Gastrocnemius medialis (tissue), 4 donors: Measurements from ENCODE around the gene SYT13. TPM values are rescaled to one million over a fixed set of nuclear protein-coding genes. Genes with fewer than 3 reads are reported as not detected.

Experiments
- ATAC-seq, 2 donors: fragments of 150-250 bp; one replicate each; pipeline ENCODE4 v1.9.1; 2016
- DNase-seq, 2 donors: peaks; one replicate each; pipeline ENCODE4 v3.0.0-alpha.2; 2019
- H3K27ac ChIP-seq, 4 donors: fragments of 200-600 bp; sonication (generic); 1 replicate in 1 of 4; 2 replicates in 3 of 4; pipeline ENCODE4 v1.5.1; 2016 to 2018; ENCODE audit warnings: mild to moderate bottlenecking in 2 of 4, moderate library complexity in 1 of 4
- H3K27me3 ChIP-seq, 3 donors: fragments of 200-600 bp; sonication (generic) in 2 of 3; 1 replicate in 1 of 3; 2 replicates in 2 of 3; pipeline versions ENCODE4 v1.5.1 to v1.6.0; 2016 to 2019; ENCODE audit warnings: mild to moderate bottlenecking in 1 of 3, moderate library complexity in 1 of 3
- H3K36me3 ChIP-seq, 2 donors: fragments of 200-600 bp; sonication (generic) in 1 of 2; one replicate each; pipeline ENCODE4 v1.5.1; 2017 to 2018
- H3K4me1 ChIP-seq, 2 donors: fragments of 200-600 bp; sonication (generic) in 1 of 2; one replicate each; pipeline ENCODE4 v1.5.1; 2016 to 2017; ENCODE audit warnings: mild to moderate bottlenecking in 2 of 2
- H3K4me3 ChIP-seq, 4 donors: fragments of 200-600 bp; sonication (generic) in 3 of 4; 1 replicate in 1 of 4; 2 replicates in 3 of 4; pipeline ENCODE4 v1.5.1; 2016 to 2019; ENCODE audit warnings: mild to moderate bottlenecking in 2 of 4
- H3K9me3 ChIP-seq, 3 donors: fragments of 200-600 bp; sonication (generic) in 2 of 3; 1 replicate in 1 of 3; 2 replicates in 2 of 3; pipeline ENCODE4 v1.5.1; 2016 to 2019
- CTCF ChIP-seq, 5 experiments: fragments of 450-650 bp in 3 of 5; fragments of 200-600 bp in 2 of 5; sonication (generic) in 2 of 5; IDR thresholded peaks in 4 of 5; conservative IDR thresholded peaks in 1 of 5; 1 replicate in 4 of 5; 2 replicates in 1 of 5; pipeline ENCODE4 v1.5.1; 2016 to 2019; ENCODE audit warnings: antibody characterized with exemption in 5 of 5, mild to moderate bottlenecking in 3 of 5, moderate library complexity in 3 of 5
- POLR2A ChIP-seq, 2 donors: fragments of 450-650 bp; IDR thresholded peaks; one replicate each; pipeline ENCODE4 v1.6.1; 2017; ENCODE audit warnings: antibody characterized with exemption in 2 of 2, mild to moderate bottlenecking in 2 of 2, moderate library complexity in 2 of 2
- in situ Hi-C, 4 donors: fragments of 200-750 bp; cut with MboI; loops; one replicate each; pipeline versions ENCODE4 v1.15.0 to v1.8.0; 2017; ENCODE audit warnings: low sequenced_read_pairs in 4 of 4
- intact Hi-C: fragments of 100-400 bp; cut with DNase I; formaldehyde crosslinking; loops from one replicate; pipeline ENCODE4 v1.15.1; 2023; ENCODE audit warnings: low total_unique reads
- total RNA-seq, 4 donors: library from RNA; depleted of rRNA; stranded (reverse); fragments of >200 nt; gene quantifications; one replicate each; pipeline versions ENCODE4 v1.1.0 to v1.2.3, GENCODE V29; 2016

The SYT13 gene
- total RNA-seq, 4 donors from 2014 or later: 0.15 TPM; not detected in 3

- Histone ChIP-seq H3K9me3 (no peaks in the 10 kb centered on the region), H3K27me3 (no peaks in the 10 kb centered on the region), H3K36me3 (no peaks in the 10 kb centered on the region), H3K4me1 (peaks cover 0 to 3% of the 10 kb centered on the region in 2 donors), H3K4me3 (no peak overlapping the region), H3K27ac (no peak overlapping the region)
- TF ChIP-seq CTCF (IDR thresholded peaks at IDR 0.05 in 4 of 5, conservative IDR thresholded peaks at IDR 0.05 in 1 of 5) (no peak), POLR2A (IDR thresholded peaks at IDR 0.05) (no peak)
- intact Hi-C loops: no loop called here
- in situ Hi-C loops: loop anchor here in 2 of 4 donors (10.0 kb wide), 2 partner anchors 207 to 387 kb away; no protein-coding TSS in a partner anchor
- no peak for DNase-seq
- ATAC-seq: no peak
These were observed 35.5 kb upstream of the SYT13 start for GRCh38 chr11:45321669-45322068.

- H3K9me3 ChIP-seq: no peaks in the 10 kb centered on the region
- H3K4me1 ChIP-seq: peaks cover 0 to 3% of the 10 kb centered on the region in 2 donors
- H3K27ac ChIP-seq: no peak overlapping the region
- H3K4me3 ChIP-seq: no peak overlapping the region
- intact Hi-C loops: no loop called here
- H3K36me3 ChIP-seq: no peaks in the 10 kb centered on the region
- in situ Hi-C loops: loop anchor here in 2 of 4 donors (10.0 kb wide), 2 partner anchors 206 to 386 kb away; no protein-coding TSS in a partner anchor
- ATAC-seq: no peak
- H3K27me3 ChIP-seq: no peaks in the 10 kb centered on the region
- TF ChIP-seq POLR2A (IDR thresholded peaks at IDR 0.05): no peak
- TF ChIP-seq CTCF (IDR thresholded peaks at IDR 0.05 in 4 of 5, conservative IDR thresholded peaks at IDR 0.05 in 1 of 5): no peak
- no peak for DNase-seq
These were observed 35.0 kb upstream of the SYT13 start for GRCh38 chr11:45321031-45321595.

- Histone ChIP-seq H3K4me1 (peaks cover 0 to 3% of the 10 kb centered on the region in 2 donors), H3K4me3 (no peak overlapping the region), H3K27ac (no peak overlapping the region), H3K27me3 (no peaks in the 10 kb centered on the region), H3K36me3 (no peaks in the 10 kb centered on the region), H3K9me3 (no peaks in the 10 kb centered on the region)
- TF ChIP-seq POLR2A (IDR thresholded peaks at IDR 0.05): no peak
- TF ChIP-seq CTCF (IDR thresholded peaks at IDR 0.05 in 4 of 5, conservative IDR thresholded peaks at IDR 0.05 in 1 of 5): no peak
- ATAC-seq: no peak
- in situ Hi-C loops (loop anchor here in 2 of 4 donors (10.0 kb wide), 2 partner anchors 206 to 386 kb away; no protein-coding TSS in a partner anchor), intact Hi-C loops (no loop called here)
- DNase-seq: no peak
These were observed 34.2 kb upstream of the SYT13 start for GRCh38 chr11:45320371-45320770.

- TF ChIP-seq POLR2A (IDR thresholded peaks at IDR 0.05) (no peak), CTCF (IDR thresholded peaks at IDR 0.05 in 4 of 5, conservative IDR thresholded peaks at IDR 0.05 in 1 of 5) (no peak)
- Histone ChIP-seq H3K27me3 (no peaks in the 10 kb centered on the region), H3K4me1 (peaks cover 0 to 3% of the 10 kb centered on the region in 2 donors), H3K4me3 (no peak overlapping the region), H3K36me3 (no peaks in the 10 kb centered on the region), H3K9me3 (no peaks in the 10 kb centered on the region), H3K27ac (no peak overlapping the region)
- ATAC-seq (no peak), DNase-seq (no peak)
- intact Hi-C loops (no loop called here), in situ Hi-C loops (no loop called here)
These were observed 32.9 kb upstream of the SYT13 start for GRCh38 chr11:45319077-45319476.

- in situ Hi-C loops (no loop called here), intact Hi-C loops (no loop called here)
- TF ChIP-seq POLR2A (IDR thresholded peaks at IDR 0.05) (no peak), CTCF (IDR thresholded peaks at IDR 0.05 in 4 of 5, conservative IDR thresholded peaks at IDR 0.05 in 1 of 5) (no peak)
- ATAC-seq (no peak), DNase-seq (no peak)
- Histone ChIP-seq H3K4me3 (no peak overlapping the region), H3K27me3 (no peaks in the 10 kb centered on the region), H3K36me3 (no peaks in the 10 kb centered on the region), H3K9me3 (no peaks in the 10 kb centered on the region), H3K27ac (no peak overlapping the region), H3K4me1 (peaks cover 0 to under 1% of the 10 kb centered on the region in 2 donors)
These were observed 32.4 kb upstream of the SYT13 start for GRCh38 chr11:45318516-45318915.
